NCI-H2081 (cell line): ENCODE data around the gene AVEN.
"Not testable (repeated sequence)": the region's sequence is repeated elsewhere in the genome, so short reads cannot be mapped to it uniquely, and the experiment has no call there.

Source experiments
- DNase-seq, 2 experiments: peaks; one replicate each; lab custom pipeline; 2025; lab: John Stamatoyannopoulos, UW

The AVEN gene

DNA sequence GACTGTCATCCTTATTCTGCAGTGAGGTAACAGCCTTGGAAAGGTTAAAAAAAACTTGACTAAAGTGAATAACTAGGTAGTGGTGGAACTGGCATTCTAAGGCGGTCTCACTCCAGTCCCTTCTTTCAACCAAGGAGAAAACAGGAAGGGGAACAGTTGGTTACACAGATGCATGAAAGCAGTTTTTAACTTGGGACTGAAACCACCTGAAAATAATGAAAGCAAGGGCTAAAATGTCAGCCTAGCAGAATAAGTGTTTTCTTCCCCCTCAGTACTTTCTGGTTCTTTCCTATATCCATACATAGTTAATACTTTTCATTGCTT, 748 bp upstream of the AVEN start:
- DNase-seq, result no peak

DNA sequence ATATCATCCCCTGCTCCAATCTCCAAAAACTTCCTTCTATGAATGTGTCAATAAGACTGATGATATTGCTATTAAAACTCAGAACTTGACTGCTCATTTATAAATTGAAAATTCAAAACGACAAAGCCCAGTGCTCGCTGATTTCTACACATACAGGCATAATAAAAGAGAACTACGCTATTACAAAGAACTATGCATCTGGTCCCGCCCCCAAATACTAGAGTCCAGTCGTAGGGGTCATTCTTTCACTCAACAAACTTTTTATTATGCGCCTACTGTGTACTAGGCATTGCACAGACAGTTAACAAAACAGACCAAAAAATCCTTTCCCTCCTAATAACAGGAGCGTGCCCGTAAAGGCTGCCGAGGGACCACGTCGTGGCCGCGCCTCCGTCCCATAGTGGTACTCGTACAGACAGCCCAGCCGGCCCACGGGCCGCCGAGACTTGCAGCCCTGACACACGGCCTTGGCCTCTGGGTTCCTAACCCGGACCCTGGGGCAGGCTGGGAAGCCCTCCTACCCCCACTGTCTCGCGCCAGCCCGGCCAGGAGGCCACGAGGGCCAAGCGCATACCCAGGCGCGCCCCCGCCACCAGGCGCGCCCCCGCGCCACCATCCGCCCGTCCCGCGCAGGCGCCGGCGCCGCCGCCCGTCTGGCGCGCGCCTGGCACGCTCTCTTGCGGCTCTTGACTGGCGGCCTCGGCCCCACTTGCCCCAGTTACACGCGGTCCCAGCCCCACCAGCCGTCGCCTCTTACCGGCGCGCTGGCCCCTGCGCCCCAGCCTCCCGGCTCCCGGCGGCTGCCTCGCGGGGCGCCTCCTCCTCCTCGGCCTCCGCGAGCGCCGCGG, 757 bp downstream of the AVEN start:
- peak; percentile 33 to 82 for DNase-seq

DNA sequence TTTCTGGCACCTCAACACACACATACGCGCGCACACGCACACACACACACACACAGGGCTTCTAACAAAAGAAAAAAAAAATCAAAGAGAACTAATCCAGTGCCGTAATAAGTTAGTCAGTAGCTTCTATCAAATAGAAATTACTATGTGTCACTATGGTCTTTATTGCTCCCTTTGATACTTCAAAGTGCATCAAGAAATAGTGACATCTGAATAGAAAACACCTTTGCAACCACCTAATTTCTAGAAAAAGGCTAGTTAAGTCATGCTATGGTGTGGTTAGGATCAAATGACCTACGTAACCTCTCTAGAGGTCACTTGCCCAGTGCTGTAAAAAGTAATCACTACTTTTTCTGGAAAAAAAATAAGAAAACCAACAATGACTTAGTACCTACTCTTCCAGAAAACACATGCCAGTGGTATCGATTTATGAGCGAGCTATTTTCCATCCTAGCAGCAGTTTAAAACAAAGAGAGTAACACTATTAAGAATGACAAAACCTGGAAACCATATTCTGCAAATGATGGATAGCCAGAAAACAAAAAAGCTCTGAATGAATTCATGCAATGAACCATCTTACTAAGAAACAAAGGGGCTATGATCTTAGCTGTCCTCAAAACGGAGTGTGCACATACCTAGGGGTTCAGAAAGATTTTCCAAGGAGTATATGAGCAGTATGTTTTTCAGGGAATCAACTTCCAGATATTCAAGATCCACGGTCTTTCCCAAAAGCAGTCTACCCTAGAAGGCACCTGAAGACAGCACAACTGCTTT, 6.8 kb downstream of the AVEN start:
- no peak for DNase-seq

DNA sequence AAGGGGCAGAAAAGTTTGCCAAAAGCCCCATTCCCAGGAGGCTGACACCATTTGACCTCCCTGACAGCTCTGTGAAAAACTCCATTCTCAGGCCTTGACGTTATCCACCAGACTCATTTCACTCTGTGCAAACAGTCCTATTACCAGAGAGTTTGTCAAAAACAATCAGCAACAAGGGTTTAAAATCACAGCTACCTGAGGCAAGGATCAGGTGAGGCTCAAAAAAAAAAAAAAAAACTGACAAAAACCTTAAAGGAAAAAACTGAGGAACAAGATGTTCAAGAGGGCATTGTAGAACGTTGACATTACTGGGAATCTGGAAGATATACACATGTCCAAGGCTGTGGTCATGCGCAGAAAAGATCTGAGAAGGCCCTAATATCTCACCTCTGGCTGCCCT, 11.4 kb downstream of the AVEN start:
- DNase-seq, result no peak

DNA sequence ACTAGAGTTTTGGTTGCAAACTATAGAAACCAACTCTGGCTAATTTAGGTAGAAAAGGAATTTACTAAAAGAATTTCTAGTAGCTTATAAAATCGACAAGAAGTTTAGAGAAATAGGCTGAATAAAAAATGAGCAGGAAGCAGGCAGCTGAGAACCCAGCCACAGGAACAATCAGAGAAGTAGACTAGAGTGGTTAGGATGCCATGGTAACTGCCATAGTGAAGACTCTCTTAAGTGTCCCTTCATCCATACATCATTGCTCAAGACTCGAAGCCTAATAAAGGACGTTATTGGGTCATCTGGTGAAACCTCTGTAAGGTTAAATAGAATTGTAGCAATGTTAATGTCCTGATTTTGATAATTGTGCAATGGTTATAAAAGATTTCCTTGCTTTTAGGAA, 13.8 kb downstream of the AVEN start:
- no peak for DNase-seq

DNA sequence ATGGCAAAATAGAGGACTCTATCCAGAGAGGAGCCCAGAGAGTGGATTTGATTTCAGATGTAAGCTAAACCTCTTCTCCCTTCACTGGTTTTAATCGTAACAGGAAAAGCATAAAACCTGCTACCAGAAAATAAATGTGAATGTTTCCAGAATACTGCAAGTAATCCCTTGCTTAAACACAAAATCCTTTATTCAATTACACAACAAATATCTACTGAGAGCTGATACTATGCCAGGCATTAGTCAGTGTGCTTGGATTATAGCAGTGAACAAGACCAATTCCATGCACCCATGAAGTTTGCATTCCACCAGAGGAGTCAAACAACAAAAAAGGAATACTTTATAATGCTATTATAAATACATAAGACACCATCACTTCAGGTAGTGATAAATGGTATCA, 15.1 kb downstream of the AVEN start:
- DNase-seq, result no peak

DNA sequence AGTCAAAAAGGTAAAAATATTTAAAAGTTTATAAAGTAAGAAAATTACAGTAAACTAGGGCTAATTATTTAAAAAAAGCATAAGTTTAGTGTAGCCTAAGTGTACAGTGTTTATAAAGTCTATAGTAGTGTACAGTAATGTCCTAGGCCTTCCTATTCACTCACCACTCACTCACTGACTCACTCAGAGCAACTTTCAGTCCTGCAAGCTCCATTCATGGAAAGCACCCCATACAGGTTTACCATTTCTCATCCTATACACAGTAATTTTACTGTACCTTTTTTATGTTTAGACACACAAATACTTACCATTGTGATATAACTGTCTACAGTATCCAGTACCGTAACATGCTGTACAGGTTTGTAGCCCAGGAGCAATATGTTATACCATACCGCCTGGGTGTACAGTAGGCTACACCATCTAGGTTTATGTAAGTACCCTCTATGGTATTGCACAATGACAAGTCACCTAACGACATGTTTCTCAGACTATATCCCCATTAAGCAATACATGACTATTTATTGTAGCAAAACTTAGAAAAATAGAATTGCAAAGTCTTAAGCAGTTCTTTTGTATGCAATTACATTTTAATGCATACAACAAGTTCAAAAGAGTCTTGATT, 19.5 kb downstream of the AVEN start:
- no peak for DNase-seq

DNA sequence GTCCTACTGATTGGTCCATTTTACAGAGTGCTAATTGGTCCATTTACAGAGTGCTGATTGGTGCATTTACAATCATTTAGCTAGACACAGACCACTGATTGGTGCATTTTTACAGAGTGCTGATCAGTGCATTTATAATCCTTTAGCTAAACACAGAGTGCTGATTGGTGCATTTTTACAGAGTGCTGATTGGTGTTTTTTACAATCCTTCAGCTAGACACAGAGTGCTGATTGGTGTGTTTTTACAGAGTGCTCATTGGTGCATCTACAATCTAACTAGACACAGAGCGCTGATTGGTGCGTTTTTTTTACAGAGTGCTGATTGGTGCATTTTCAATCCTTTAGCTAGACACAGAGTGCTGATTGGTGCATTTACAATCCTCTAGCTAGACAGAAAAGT, 20.3 kb downstream of the AVEN start:
- not testable (repeated sequence) for DNase-seq

DNA sequence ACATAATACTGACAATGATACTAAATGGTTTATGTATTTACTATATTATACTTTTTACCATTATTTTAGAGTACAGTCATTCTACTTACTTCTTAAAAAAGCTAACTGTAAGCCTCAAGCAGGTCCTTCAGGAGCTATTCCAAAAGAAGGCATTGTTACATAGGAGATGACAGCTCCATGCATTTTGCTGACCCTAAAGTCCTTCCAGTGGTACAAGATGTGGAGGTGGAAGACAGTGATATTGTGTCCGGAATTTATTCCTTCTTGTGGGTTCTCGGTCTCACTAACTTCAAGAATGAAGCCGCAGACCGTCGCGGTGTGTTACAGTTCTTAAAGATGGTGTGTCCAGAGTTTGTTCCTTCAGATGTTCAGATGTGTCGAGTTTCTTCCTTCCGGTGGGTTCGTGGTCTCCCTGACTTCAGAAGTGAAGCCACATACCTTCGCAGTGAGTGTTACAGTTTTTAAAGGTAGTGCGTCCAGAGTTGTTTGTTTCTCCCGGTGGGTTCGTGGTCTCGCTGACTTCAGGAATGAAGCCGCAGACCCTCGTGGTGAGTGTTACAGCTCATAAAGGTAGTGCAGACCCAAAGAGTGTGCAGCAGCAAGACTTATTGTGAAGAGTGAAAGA, 20.9 kb downstream of the AVEN start:
- no peak for DNase-seq

DNA sequence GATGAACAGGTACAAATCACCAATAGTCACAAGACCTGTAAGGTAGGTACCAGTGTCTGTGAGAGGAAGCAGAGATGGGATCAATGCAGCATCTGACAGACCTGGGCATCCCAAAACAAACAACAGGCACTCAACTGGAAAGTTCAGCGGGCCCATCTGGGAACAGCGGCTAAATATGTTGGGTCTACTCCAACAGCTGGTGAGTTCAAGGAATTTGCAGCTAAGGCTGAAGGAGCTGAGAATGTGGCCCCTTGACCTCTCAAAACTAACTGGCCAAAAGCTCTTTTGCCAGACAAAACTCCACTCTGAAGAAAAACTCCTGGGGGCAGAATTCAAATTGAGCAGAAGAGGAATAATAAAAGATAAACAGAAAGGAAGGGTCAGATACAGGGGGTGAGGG, 24.4 kb downstream of the AVEN start:
- DNase-seq, result no peak

DNA sequence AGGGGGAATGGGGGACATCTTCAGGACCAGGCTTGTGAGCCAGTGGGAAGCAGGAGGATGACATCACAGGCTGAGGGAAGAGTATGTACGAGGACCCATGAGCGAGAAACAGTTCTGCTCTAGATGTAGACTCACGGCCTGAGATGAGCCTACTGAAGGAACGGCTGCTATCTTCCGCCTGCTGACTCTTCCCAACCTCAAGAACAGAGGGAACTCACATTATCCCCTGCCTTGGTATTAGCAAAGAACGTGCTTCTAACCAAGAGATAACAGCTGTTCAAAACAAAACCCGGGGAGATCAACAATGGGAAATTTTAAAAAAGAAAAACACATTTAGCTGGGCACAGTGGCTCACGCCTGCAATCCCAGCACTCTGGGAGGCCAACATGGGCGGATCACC, 25.3 kb downstream of the AVEN start:
- DNase-seq, result no peak

DNA sequence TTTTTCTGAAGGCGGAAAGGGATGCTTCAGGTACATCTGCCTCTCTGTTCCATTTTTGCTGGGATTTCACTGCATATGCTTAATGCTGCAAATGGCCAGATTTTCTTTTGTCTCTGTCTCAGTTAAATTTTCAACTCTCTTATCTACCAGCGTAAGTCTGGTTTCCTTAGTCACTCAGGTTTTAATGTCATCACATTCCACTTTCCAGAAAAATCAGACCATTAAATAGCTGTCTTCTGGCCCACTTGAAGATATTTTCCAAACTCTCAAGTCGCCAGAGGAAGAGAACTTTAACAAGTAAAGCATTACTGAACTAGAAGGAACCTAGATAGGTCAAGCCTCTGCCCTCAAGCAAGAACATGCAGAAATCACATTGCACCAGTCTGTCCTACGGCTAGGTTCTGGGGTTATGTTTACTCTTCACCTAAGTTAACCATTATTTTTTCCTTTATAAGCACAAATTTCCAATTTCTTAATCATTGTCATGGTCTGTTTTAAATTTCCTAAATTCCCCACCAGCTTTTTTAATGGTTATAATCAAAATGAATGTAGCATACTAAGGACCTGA, 26.5 kb downstream of the AVEN start:
- no peak for DNase-seq

DNA sequence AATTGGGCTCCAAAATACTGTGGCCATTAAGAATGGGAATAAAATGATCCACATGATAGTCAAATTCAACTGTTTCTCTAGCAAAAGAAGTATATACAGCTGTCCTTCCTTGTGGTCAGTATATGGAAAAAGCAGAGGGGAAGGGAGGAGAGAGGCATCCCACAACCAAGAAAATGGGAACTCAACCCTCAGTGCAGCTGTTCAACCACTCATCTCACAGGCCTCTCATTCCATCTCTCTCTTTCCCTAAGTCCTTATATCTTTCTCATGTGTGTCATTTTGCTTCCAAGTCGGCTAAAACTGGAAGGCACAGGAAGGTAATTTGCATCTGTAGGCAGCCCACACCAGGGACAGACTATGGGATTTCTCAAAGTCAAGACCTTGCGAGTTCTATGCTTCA, 27.5 kb downstream of the AVEN start:
- DNase-seq, result no peak

DNA sequence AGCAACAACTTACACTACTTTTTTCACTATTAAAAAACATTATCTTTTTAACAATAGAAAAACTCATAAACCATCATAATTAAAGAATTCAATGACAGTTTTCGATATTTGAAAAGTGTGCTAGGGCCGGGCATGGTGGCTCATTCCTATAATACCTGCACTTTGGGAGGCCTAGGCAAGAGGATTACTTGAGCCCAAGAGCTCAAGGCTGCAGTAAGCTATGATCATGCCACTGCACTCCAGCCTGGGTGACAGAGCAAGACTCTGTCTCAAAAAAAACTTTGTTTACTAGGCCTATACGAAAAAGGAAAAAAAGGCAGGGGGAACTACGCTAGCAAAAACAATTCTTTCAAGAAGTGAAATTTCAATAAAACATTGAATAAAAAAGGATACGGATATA, 28.1 kb downstream of the AVEN start:
- no peak for DNase-seq

DNA sequence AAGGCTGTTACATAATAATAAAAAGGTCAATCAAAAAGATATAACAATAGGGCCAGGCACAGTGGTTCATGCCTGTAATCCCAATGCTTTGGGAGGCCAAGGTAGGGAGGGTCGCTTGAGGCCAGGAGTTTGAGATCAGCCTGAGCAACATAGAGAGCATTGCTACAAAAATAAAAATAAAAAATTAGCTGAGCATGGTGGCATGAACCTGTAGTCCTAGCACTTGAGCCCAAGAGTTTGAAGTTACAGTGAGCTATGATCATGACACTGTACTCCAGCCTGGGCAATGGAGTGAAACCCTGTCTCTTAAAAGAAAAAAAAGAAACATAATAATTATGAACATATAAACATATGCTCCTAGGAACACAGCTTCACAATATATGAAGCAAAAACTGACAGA, 29.3 kb downstream of the AVEN start:
- no peak for DNase-seq

DNA sequence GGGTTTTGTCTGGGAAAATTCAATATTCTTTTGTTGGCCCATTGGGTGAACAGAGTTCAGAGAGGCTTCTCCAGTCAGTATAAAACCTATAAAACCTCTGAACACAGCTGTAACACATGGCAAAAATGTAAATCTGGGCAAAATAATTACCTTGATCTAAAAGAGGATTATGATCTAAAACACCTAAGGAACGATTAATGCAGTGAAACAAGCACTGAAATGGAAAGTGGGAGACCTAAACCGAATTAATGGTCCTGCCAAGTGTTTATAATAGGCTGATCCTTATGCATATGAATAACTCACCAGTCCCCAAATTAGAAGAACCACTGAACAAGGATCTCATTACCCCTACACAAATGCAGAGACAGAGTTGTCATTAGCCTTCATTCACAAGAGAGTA, 32.6 kb downstream of the AVEN start:
- DNase-seq, result no peak

DNA sequence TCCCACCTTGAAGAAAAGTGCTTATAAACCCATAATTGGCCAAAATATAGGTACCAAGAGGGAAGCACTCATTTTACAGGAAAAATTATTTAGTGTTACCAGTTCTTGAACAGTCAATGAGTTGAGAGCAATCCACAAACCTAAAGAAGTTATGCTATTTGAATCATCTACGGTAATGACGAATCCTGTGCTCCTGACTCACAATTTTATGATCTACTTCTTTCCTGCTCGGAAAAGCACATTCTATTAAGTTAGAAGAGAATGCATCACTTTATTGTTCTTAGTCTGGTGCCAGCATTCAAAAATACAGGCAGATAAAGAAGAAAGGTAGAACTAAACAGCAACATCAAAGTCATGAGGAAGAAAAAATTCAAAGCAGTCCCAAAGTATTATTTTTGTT, 37.5 kb downstream of the AVEN start:
- no peak for DNase-seq

DNA sequence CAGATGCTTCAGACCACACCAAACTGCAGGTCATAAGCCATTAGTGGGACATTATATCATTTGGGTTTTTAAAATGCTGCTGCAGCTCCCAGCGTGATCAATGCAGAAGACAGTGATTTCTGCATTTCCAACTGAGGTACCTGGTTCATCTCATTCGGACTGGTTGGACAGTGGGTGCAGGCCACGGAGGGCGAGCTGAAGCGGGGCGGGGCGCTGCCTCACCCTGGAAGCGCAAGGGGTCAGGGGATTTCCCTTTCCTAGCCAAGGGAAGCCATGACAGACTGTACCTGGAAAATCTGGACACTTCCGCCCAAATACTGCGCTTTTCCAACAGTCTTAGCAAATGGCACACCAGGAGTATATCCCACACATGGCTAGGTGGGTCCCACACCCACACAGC, 43.3 kb downstream of the AVEN start:
- DNase-seq, result not testable (repeated sequence)

DNA sequence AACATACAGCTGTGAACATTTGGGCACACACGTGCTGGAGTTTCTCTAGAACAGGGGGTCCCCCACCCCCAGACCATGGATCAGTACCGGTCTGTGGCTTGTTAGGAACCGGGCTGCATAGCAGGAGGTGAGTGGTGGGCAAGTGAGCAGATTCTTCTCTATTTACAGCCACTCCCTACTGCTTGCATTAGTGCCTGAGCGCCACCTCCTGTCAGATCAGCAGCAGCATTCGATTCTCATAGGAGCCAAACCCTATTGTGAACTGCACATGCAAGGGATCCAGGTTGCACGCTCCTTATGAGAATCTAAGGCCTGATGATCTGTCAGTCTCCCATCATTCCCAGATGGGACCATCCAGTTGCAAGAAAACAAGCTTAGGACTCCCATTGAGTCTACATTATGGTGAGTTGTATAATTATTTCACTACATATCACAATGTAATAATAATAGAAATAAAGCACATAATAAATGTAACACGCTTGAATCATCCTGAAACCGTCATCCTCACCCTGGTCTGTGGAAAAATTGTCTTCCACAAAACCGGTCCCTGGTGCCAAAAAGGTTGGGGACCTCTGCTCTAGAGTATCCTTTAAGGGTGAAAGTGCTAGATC, 44.9 kb downstream of the AVEN start:
- peak in 1 of 2 experiments; percentile 20 for DNase-seq

DNA sequence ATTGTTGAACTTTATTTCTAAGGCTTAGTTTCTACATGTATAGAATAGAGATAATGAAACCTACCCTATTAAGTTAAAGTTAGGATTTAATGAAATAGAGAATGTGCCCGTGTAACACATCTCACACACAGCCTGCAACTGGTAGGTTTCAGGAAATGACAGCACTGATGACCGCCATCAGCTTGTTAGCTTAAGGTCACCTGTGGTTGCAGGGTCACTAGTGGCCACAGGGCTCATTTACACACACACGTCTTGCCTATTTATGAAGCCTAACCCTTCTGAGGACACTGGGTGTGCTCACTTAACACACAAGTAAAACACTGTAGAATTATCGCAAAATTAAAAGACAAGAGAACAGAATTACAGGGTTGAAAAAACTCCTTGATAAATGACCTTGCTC, 50.6 kb downstream of the AVEN start:
- DNase-seq, result no peak

DNA sequence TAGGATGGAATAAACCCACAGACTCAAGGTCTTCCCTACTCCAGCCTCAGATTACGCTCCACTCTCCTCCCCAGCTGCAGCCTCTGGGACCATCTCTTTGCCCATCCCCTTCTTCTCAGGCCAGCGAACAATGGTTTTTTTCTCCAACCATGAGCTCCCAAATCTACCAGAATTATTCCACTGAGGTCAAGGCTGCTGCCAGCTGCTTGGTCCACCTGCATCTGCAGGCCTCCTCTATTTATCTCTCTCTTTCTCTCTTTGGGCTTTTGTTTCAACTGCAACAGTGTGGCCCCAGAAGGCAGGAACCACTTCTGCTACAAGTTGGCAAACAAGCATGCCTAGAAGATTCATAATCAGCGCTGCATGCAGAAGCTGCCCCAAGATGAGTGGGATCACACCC, 51.6 kb downstream of the AVEN start:
- no peak for DNase-seq

DNA sequence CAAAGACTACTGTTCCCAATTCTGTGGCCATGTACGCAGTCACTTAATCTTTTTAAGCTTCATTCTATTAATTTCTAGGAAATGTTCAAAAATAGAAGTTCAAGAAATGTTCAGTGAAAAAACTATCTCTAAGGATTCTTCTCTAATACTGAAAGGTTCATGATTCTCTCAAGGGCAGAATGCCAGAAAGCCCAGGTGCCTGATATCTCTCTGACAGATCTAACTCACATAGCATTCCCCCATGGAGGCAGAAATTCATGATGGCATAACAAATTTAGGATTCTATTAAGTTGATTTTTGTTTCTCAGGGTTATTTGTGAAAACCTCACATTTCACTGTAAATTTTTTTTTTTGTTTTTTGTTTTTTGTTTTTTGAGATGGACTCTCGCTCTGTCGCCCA, 53.3 kb downstream of the AVEN start:
- DNase-seq, result no peak
